Dermis microvascular lymphatic vessel endothelial cell (primary cell): ENCODE measurements around the gene DBNL. TPM values are rescaled to one million over a fixed set of nuclear protein-coding genes. Genes with fewer than 3 reads are reported as not detected.

Source experiments
- DNase-seq, 2 donors: peaks; one replicate each; pipeline versions ENCODE4 v3.0.0 to v3.0.0-alpha.2; 2010; ENCODE audit warnings: low read depth in 2 of 2
- total RNA-seq: library from RNA; depleted of rRNA; stranded (reverse); fragments of >200 nt; gene quantifications from 2 replicates; pipeline ENCODE4 v1.2.1, GENCODE V29; 2014

The DBNL gene
- total RNA-seq, 1 donor from 2014 or later: 92.4 TPM

DNA sequence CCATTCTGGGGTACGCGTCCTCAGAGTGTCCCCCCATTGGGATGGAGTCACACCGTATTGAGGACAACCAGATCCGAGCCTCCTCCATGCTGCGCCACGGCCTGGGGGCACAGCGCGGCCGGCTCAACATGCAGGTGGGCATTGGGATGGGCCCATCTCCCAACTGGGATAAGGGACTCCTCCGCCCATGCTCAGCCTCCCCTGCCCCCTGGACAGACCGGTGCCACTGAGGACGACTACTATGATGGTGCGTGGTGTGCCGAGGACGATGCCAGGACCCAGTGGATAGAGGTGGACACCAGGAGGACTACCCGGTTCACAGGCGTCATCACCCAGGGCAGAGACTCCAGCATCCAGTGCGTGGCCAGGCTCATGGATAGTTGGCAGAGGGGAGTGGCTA lies 65.5 kb downstream of the DBNL start:
- no peak for DNase-seq

DNA sequence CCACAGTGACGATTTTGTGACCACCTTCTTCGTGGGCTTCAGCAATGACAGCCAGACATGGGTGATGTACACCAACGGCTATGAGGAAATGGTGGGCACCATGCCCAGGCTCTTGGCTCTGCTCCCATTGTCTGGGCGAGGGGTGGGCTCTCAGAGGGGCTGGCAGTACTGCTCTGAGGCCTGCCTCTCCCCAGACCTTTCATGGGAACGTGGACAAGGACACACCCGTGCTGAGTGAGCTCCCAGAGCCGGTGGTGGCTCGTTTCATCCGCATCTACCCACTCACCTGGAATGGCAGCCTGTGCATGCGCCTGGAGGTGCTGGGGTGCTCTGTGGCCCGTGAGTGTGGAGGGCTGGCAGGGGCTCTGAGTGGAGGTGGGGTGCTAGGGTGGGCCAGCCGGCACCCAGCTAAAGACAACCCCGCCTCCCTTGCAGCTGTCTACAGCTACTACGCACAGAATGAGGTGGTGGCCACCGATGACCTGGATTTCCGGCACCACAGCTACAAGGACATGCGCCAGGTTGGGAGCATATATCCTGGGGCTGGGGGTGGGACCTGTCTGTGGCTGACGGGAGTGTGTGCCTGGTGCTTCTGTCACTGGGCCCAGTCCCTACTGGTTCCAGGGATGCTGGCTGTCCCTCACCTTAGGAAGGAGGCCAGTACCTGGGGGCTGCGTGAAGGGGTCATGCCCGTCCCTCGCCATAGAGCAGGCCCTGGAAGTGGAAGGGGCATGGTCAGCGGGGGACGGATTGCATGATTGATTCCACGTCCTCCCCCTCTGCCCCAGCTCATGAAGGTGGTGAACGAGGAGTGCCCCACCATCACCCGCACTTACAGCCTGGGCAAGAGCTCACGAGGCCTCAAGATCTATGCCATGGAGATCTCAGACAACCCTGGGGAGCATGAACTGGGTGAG lies 66.5 kb downstream of the DBNL start:
- DNase-seq: no peak

Other genes with a start within 250 kb of the DBNL start
- gene MRPS24, start 175.2 kb upstream of the DBNL start, total RNA-seq: 54.7 and 70.9 TPM in 2 replicates
- gene URGCP, start 138.1 kb upstream of the DBNL start, total RNA-seq: 19.6 and 24.7 TPM in 2 replicates
- 3.9 and 6.1 TPM in 2 replicates for gene UBE2D4, start 118.3 kb upstream of the DBNL start, total RNA-seq
- gene SPDYE1, start 46.8 kb upstream of the DBNL start, total RNA-seq: not detected in 2 replicates
- not detected in 2 replicates for gene PGAM2, start 20.9 kb downstream of the DBNL start, total RNA-seq
- gene POLM, start 37.8 kb downstream of the DBNL start, total RNA-seq: 5.8 and 8.2 TPM in 2 replicates
- gene AEBP1, start 59.6 kb downstream of the DBNL start, total RNA-seq: 9.1 and 19.6 TPM in 2 replicates
- 57.7 and 72.1 TPM in 2 replicates for gene POLD2, start 78.8 kb downstream of the DBNL start, total RNA-seq
- gene MYL7, start 96.6 kb downstream of the DBNL start, total RNA-seq: not detected in 2 replicates
- 0.26 and 0.38 TPM in 2 replicates for gene GCK, start 144.7 kb downstream of the DBNL start, total RNA-seq
- 83.7 and 95.2 TPM in 2 replicates for gene YKT6, start 156.3 kb downstream of the DBNL start, total RNA-seq